Ammon's horn (tissue), 1 donor: Measurements from ENCODE around the gene DAB1.

Experiments
- DNase-seq: peaks from one replicate; pipeline ENCODE4 v3.0.0-alpha.2; 2016; ENCODE audit warnings: low spot score

The DAB1 gene

DNA sequence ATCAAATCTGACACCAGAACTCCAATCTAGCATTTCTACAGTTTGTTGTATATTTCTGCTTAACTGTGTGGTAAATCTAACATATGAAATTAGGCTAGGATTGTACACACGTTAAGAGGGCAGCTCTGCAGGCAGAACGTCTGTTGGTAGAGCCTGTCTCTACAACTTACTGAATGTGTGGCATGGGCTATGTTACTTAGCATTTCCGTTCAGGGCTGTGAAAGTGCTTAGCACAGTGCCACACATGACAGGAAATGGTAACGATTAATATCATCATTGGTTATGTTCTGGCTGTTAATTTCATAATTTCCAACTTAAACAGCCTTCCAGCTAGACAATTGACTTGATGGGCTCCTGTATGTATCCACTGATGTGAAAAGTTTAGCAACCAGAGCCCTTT, 448.4 kb downstream of the DAB1 start:
- no peak for DNase-seq

DNA sequence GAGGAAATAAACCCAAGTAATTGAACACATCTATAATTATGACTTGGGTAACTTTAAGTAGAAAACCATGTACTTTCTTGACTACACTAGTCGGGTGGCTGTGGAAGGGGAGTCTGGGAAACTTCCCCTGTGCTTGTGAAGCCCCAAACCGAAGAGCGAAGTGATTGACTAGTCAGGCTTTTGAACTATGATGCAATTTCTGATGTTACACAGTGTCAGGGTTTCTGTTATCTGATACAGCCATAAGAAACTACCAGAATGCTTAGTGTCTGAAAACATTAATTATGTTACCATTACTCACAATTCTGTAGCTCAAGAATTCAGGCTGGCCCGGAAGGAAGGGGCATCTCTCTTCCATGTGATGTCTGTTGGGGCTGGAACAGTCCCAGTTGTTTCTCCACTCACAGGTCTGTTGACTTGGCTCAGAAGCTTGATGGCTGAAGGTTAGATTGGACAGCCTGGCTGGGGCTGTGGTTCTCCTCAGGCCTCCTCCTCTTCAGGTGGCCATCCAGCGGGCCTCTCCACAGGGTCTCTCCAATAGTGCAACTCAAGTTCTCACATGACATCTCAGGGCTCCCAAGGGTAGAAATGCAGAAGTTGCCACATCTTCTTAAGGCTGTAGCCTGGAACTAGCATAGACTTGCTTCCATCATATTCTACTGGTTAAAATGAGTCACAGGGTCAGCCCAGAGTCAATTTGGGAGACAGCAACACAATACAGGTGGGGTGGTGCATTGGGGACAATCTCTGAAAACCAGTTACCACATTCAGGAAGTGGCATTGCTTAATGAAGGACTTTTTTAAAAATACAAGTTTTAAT, 449.7 kb downstream of the DAB1 start:
- DNase-seq, result no peak

DNA sequence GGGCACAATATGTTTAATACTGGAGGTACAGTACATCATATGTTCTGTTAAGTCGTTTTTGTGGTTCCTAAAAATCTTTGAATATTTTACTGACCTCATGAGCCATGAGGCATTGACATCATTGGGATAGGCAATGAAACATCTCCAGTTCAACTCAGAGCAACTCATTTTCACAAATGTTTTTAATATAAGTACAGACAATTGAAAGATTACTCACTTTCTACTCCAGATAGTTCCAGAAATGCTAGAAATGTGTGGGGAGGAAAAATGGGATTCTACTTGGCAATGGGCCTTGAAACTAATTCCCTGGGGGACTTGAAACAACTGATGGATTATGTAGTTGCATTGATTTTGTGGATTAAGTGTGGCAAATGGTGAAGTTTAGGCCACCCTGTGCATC, 450.9 kb downstream of the DAB1 start:
- no peak for DNase-seq

GRCh38 chr1:56970280-56970679, 453.6 kb downstream of the DAB1 start:
- DNase-seq, result no peak

DNA sequence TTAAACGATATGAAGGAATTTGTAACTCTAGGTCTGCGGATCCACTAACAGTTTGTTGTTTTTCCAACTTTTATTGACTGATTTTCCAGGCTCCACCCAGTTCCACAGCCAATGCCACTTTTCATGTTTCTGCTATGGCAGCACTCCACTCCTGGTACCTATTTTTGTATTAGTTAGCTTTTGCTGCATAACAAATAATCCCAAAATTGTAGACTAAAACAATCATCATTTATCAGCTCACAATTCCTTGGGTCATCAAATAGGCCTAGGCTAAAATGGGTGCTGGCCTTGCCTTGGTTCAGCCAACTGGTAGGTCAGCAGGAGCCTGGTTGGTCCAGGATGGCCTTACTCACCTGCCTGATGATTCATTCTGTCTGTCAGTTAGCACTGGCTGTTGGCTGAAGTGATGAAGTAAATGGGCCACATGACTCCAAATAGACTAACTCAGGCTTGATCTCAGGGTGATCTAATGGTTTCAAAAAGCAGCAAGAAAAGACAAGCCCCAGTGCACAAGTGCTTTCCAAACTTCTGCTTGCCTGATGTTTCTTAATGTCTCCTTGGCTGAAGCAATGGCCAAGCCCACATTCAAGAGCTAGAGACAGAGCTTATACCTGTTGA, 454.9 kb downstream of the DAB1 start:
- DNase-seq, result no peak

DNA sequence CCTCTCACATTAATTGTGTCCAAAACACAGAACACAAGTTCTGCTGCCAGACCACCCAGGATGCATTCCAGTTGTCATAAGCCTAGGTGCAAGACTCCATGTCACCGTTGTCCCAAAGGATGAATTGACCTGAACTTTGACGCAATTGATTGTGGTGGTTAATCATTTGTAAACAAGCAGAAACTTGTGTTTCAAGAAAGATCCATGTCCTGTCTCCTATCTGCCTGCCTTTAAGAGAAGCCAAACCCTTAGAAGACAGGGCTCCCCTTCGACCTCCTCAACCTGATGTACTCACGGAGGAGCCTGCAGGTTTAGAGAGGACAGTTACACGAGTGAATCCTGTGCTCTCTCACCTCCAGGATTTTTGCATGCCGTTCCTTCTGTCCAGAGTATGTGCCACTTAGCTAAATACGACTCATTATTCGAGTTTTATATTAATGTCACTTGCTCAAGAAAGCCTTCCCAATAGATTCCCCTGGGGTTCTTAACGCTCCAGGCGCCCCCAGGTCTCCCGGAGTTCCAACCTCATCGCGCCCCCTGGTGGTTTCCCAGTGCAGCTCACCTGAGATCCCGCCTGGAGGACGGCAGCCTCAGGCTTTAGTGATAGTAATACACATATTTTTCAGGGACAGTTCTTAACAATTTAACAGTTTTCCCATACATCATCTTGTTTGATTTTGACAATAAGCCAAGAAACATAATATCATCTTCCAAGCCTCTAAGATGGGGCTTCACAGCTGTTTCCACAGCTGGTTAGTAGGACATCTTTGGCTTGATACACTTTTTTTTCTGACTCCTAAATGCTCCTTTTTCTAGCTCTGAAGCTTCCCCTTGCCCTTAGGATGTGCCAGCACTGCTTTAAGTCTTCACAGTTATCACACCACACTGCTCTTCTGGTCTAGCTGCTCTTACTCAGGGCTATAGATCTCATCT, 455.7 kb downstream of the DAB1 start:
- no peak for DNase-seq

- DNase-seq, result no peak
Observed at GRCh38 chr1:56967355-56967754, 456.5 kb downstream of the DAB1 start.

DNA sequence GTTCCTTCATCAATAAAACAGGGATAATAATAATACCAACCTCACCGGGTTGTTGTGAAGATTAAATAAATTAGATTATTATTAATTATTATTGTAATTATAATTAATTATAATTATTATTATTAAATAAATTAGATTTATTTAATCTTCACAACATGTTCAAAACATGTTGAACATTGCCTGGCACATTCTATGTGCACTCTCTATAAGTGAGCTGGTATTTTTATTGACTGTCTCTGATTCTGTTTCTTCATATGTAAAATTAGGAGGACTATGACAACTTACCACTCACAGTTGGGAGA, 457.2 kb downstream of the DAB1 start:
- DNase-seq, result no peak

- no peak for DNase-seq
Observed at GRCh38 chr1:56965916-56966697, 457.8 kb downstream of the DAB1 start, which contains the start of gene C8B. C8B (minus strand) TSS chr1:56966015; CDS start chr1:56965948, 67 bp downstream.

- no peak for DNase-seq
Observed at GRCh38 chr1:56965191-56965590, 458.7 kb downstream of the DAB1 start.

DNA sequence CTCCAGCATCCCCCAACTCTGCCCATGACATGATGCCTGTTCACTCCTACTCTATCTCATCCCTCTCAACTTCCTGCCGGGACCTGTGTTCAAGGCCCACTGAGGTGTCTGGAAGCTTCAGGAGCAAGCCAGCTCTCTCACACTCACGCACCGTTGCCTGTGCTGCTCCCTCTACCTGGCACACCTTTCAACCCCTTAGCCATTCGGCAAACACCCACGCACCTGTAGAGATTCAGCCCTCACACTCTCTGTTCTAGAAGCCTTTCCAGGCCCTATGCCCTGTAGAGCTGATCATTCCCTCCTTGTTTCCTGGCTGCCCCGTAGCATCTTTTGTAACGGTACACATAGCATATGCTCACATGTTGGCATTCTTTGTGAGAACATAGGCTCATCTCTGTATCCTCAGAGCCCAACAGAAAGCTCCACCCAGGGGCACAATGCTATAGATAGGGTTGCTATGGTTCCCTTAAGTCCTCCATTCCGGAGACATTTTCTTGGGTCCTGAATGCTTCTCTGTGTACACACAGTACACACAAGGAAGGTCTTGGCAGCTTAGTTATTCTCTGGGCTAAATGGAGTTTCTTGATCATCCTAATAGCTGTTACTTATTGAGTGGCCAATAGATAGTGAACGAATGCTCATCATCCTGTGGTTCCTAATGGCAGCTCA, 459.4 kb downstream of the DAB1 start:
- no peak for DNase-seq

DNA sequence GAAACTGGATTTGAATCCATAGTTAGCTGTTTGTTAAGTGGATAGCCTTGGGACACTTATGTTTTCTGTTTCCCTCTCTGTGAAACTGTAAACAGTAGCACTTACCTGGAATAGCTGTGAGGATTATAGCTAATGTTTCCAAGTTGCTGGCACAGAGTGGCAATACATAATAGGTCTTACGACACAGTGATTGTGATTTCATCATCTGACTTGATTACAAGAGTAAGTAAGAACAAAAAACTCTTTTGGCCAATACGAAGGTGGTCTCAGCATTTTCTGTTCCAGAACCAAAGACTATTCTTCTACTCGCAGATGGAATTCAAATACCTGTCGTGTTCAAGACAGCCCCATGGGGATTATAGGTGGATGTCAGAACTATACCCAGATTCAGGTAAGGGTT, 460.2 kb downstream of the DAB1 start:
- no peak for DNase-seq

DNA sequence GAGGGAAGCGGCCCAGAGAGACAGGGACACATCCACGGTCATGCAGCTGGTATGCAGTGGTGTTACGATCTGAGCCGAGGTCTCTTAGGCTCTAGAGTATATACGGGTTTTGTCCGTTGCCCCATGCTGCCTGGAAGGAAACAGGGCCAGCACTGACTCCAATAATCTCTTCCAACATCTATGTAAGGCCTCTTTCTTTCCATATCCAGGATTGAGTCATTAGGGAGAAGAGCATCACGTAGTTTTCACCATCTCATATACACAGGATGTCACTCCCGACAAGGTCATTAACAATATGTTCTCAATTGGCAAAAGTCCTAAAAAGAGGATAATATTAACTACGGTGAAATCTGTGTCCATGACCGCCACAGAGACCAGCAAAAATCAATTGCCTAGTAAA, 462.4 kb downstream of the DAB1 start:
- DNase-seq, result no peak

DNA sequence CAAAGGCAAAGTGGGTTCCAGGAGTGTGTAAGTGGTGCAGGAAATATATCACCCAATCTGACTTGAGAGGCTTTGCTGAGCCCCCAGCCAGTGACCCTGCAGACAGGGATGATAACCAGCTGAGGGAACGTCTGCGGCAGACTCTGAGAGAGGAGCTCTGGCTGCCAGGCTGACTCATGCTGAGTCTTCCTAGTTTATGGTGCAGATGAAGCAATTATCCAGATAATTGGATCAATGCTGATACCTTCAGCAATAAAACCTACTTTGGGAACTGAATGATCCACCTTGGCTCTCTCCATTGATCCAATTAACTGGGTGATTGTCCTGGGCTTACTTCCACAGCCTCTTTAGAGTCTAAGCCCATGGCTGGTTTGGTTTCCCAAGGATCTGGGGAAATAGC, 465.3 kb downstream of the DAB1 start:
- DNase-seq, result peak; percentile 11

GRCh38 chr1:56957931-56958330, 465.9 kb downstream of the DAB1 start:
- DNase-seq, result no peak

- no peak for DNase-seq
Observed at GRCh38 chr1:56954664-56955063, 469.2 kb downstream of the DAB1 start.

- no peak for DNase-seq
Observed at GRCh38 chr1:56953386-56953785, 470.5 kb downstream of the DAB1 start.

DNA sequence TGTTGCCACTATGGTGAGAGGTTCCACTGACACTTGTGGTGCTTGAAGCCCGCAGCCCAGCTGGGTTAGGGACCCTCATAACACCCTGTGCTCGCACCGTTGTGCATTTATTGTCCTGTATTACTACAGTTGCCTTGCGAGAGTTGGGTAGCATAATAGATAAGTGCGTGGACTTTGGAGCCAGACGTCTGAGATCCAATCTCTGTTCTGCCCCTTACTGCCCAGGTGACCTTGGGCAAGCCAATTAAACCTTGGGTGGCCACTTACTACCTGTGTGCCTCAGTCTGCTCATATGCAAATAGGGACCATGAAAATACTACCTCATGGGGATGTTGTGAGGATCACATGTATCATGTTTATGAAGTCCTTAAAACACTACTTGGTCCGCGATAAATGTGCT, 471.4 kb downstream of the DAB1 start:
- no peak for DNase-seq

GRCh38 chr1:56948403-56949023, 475.3 kb downstream of the DAB1 start:
- no peak for DNase-seq
